Measurements from ENCODE around the gene POLE2.
A peak's percentile ranks its signal among the peaks of the same experiment; 100 is the strongest.

The POLE2 gene

DNA sequence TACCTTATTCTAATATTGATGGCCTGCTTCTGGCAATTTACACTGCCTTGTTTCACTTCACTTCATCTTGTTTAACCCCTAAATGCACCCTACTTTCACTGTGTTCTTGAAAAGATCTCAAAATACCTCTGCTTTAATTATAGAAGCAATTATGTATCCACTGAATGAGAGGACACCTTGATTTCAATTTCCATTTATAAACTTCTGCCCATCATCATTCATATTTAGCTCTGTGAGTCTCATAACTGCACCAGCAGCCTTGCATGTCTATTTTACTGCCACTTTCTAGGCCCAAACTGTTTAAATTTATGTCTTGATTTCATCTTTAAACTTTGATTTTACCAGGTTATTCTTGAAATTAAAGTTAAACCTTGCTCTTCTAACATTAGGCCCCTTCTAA lies 45.9 kb downstream of the POLE2 start:
- ATAC-seq (replicated peaks) (no peak), DNase-seq (no peak)
- peak overlapping the region; percentile 72 to 87 for H3K27ac Mint-ChIP-seq
- H3K27me3 Mint-ChIP-seq = no peaks in the 10 kb centered on the region
- H3K9me3 Mint-ChIP-seq = no peaks in the 10 kb centered on the region
- H3K4me1 Mint-ChIP-seq (ENCODE audit: low read depth in 2 of 2) = peaks cover 26 to 33% of the 10 kb centered on the region in 2 donors
- peaks cover 18% of the 10 kb centered on the region for H3K36me3 Mint-ChIP-seq (ENCODE audit: insufficient read depth)
- peak overlapping the region; percentile 3 to 15 for H3K4me3 Mint-ChIP-seq

DNA sequence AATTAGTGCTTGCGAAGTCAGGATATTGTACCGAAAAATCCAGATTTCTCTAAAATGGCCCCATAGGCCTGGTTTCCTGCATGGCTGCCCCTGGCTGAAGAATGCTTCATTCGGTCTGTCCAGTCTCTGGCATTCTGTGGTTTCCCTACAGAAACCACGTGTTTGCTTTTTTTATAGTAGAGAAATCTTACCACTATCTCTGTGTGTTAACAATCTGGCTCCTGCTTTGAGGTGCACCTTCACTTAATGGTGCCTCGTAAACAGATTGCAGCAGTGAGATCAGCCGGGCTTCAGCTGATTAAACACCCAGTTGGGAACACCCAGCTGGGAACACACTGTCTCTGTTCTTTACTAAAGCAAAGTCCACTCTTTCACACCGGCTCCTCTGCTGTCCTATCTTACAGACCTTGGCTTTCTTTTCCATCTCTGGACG lies 46.3 kb downstream of the POLE2 start:
- H3K4me3 Mint-ChIP-seq = peak overlapping the region; percentile 3 to 15
- peak overlapping the region; percentile 72 to 87 for H3K27ac Mint-ChIP-seq
- peaks cover 21% of the 10 kb centered on the region for H3K36me3 Mint-ChIP-seq (ENCODE audit: insufficient read depth)
- H3K4me1 Mint-ChIP-seq (ENCODE audit: low read depth in 2 of 2) = peaks cover 25 to 37% of the 10 kb centered on the region in 2 donors
- H3K27me3 Mint-ChIP-seq = no peaks in the 10 kb centered on the region
- no peak for DNase-seq
- no peak for ATAC-seq (replicated peaks)
- H3K9me3 Mint-ChIP-seq = no peaks in the 10 kb centered on the region

DNA sequence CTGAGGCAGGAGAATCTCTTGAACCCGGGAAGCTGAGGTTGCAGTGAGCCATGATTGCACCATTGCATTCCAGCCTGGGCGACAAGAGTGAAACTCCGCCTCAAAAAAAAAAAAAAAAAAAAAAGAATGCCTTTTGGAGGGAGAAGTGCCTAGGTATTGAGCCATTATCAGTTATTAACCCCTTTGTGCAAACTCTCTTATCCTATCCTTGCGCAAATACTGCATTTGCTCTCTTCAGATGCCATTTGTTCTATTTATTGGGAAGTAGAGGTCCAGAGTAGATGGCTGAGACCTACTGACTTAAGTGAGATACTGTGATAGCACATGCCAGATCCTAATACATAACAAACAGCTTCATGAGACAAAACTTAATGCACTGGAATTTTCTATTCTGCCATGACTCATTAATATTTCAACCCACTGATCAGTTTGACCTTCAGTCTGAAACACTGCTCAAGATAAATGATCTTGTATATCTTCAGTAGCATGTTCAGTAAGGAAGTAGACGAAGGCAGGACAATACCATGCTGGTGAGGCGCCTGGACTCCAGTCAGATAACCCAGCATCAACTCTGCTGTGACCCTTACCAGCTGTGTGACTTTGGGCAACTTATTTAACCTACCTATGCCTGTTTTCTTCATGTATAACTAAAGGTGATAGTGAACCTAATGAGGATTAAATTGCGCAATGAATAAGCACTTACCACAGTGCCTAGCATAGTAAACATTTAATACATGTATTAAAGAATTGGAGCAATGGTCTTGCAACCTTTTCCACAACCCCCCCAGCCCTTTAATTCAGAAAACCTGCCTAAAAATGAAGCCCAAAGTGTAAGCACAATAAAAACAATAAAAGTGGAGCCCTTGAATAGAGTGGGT lies 47.2 kb downstream of the POLE2 start:
- Mint-ChIP-seq H3K36me3 (ENCODE audit: insufficient read depth) (peaks cover 27% of the 10 kb centered on the region), H3K4me3 (no peak overlapping the region), H3K27ac (peak overlapping the region in 1 of 2 donors; percentile 87), H3K9me3 (no peaks in the 10 kb centered on the region), H3K4me1 (ENCODE audit: low read depth in 2 of 2) (peaks cover 30 to 40% of the 10 kb centered on the region in 2 donors), H3K27me3 (no peaks in the 10 kb centered on the region)
- DNase-seq = no peak
- no peak for ATAC-seq (replicated peaks)

DNA sequence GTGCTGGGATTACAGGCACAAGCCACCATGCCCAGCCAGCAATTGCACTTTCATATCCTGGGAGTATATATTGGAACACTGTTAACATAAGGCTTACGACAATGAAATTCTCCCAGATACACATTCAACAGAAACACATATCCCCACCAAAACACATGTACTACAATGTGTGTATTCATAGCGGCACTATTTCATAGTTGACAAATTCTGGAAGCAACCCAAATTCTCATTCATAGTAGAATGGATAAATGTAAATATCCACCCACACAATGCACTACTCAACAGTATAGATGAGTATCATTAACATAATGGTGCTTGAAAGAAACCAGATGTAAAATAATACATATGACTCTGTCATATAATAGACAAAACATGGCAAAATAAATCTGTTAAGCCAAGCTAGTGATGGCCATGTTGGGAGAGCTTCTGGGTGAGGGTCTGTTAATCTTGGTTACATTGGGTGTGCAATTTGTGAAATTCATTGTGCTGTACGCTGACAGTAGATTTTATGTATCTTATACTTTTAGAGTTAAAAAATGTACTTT lies 50.4 kb downstream of the POLE2 start:
- Mint-ChIP-seq H3K9me3 (no peaks in the 10 kb centered on the region), H3K36me3 (ENCODE audit: insufficient read depth) (peaks cover 54% of the 10 kb centered on the region), H3K4me1 (ENCODE audit: low read depth in 2 of 2) (peaks cover 42 to 55% of the 10 kb centered on the region in 2 donors), H3K4me3 (peak overlapping the region in 1 of 2 donors; percentile 95), H3K27ac (peak overlapping the region; percentile 6 to 99), H3K27me3 (no peaks in the 10 kb centered on the region)
- ATAC-seq (replicated peaks) (no peak), DNase-seq (no peak)

DNA sequence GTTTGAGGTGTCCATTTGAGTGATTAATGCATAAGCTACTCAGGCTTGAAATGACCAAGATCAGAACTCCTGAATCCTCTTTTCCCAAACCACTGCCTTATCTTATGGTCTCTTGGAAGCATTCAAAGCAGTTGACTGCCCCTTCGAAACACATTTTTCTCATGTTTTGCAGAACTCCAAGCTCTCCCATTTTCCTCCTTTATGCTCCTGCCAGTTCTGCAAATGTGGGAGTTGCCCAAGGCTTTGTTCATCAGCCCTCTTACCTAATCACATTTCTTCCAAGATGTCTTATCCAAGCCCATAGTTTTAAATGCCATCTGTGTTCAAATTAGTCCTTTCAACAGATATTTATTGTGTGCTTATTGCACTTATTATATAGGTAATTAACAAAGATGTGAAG lies 51.1 kb downstream of the POLE2 start:
- H3K27ac Mint-ChIP-seq = peak overlapping the region; percentile 6 to 99
- DNase-seq (no peak), ATAC-seq (replicated peaks) (no peak)
- H3K4me1 Mint-ChIP-seq (ENCODE audit: low read depth in 2 of 2) = peaks cover 38 to 50% of the 10 kb centered on the region in 2 donors
- peak overlapping the region in 1 of 2 donors; percentile 95 for H3K4me3 Mint-ChIP-seq
- H3K27me3 Mint-ChIP-seq = no peaks in the 10 kb centered on the region
- peaks cover 55% of the 10 kb centered on the region for H3K36me3 Mint-ChIP-seq (ENCODE audit: insufficient read depth)
- no peaks in the 10 kb centered on the region for H3K9me3 Mint-ChIP-seq

DNA sequence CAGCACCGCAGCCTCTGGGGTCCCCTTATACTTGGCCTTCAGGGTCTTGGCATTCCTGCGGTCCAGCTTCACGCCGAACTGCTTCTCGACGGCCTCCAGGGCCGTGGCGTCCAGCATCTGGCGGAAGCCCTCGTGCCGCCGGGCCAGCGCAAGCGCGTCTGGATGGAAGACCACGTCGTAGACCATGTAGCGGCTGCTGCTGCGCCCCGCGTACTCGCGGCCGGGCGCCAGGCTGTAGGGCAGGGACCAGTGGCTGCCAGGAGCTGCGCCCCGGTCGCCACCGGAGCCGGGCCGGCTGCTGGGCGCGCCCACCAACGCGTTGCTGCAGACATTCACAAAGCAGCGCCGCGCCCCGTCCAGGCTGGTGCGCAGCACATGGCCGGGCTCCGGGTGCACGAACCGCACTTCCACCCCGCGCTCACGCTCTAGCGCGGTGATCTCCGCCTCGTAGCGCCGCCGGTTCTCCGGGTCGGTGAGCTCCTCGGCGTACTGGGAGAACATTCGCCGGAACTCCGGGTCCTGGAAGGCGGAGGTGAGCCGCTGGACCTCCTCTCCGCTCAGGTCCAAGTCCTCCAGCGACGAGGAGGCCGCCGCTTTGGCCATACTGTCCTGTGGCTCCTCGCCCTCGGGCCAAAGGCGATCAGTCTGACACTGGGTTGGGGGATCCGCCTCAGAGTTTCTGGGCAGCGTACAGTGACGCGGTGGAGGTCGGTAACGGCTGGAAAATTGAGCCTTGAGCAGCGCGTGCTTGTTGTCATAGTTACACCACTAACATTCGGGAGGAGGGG lies 53.3 kb downstream of the POLE2 start, which contains the start of gene DNAAF2:
Gene DNAAF2 (minus strand): TSS at position 698 of the 788 bp plus-strand sequence. CDS start 95 bp downstream, at position 603.
- Mint-ChIP-seq H3K4me1 (ENCODE audit: low read depth in 2 of 2) (peaks cover 36 to 49% of the 10 kb centered on the region in 2 donors), H3K36me3 (ENCODE audit: insufficient read depth) (peaks cover 56% of the 10 kb centered on the region), H3K9me3 (no peaks in the 10 kb centered on the region), H3K4me3 (peak within 1 kb of the TSS; percentile 95 to 99), H3K27me3 (no peaks in the 10 kb centered on the region), H3K27ac (peak within 1 kb of the TSS; percentile 99)
- ATAC-seq (replicated peaks) = peak; percentile 47
- DNase-seq = peak; percentile 63 to 72 (median 65)

DNA sequence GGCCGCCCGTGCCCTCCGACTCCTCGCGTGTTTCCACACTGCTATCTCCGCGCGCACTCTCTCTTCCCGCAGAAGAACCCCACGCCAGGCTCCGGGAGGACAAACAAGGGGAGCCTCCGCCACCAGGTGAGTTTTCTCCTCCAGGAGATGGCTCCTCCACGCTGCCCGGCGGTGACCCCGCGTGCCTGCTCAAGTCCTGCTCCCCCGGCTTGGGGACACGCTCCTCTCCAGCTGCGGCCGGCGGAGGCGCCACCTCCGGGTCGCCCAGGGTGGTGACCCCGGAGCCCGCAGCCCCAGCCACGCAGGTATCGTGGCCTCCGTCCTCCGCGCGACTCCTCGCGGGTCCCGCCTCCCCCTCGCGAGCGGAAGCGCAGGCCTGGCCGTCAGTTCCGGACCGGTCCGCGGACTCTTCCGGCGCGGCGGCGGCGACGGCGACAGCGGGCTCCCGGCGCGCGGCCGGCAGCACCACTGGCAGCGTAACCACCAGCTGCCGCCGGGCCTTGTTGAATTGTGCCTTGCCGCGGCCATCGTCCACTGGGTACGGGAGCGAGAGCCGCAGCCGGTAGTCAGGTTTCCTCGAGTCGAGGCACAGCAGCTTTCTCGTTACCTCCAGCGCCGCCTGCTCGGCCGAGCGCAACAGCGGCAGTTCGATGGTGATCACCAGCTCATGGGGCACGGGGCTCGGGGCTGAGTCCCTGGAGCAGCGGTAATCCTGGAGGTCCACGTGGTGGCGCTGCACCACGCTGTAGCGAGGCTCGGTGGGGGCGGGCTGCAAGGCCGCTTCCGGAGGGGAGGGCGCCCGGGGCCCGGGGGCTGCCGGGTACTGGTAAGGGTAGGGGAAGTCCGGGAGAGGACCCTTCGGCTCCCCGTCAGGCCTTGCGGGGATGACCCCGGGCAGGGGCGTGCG lies 54.1 kb downstream of the POLE2 start:
- H3K27me3 Mint-ChIP-seq = no peaks in the 10 kb centered on the region
- ATAC-seq (replicated peaks) (peak; percentile 75), DNase-seq (peak; percentile 91 to 92 (median 91))
- H3K36me3 Mint-ChIP-seq (ENCODE audit: insufficient read depth) = peaks cover 53% of the 10 kb centered on the region
- peaks cover 34 to 47% of the 10 kb centered on the region in 2 donors for H3K4me1 Mint-ChIP-seq (ENCODE audit: low read depth in 2 of 2)
- H3K27ac Mint-ChIP-seq = peak overlapping the region; percentile 99
- peak overlapping the region; percentile 95 to 99 for H3K4me3 Mint-ChIP-seq
- H3K9me3 Mint-ChIP-seq = no peaks in the 10 kb centered on the region

DNA sequence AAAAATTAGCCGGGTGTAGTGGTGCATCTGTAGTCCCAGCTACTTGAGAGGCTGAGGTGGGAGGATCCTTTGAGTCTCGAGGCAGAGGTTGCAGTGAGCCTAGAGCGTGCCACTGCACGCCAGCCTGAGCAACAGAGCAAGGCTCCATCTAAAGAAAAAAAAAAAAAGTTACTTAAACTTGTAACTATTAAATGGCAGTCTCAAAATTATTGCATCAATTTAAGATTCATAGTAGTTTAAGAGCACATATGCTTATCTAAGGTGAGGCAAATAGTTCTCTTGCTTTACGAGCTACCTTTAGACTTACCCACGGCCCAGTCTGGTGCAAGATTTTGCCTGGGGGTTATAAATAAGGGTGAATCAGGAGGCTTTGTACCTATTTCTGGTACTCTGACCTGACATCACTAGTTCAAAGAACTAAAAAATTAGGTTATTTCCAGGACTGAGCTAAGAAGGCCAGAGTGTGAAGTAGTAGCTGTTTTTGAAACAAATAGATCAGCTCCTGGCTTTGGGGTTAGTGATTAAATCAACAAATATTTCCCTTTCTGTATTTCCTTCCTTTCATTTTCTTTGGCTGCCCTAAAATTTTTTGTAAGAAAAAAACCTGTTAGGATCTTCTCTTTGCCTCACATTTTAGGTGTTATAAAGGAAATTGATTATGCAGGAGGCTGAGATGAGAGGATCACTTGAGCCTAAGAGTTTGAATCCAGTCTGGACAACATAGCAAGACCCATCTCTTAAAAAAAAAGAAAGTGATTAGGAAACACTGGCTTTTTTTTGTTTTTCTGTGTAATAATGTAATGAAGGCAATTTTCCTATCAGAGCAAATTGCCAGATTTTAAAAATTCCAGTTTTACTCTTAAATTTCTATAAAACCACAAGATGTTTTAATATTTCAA lies 63.8 kb downstream of the POLE2 start:
- Mint-ChIP-seq H3K4me1 (ENCODE audit: low read depth in 2 of 2) (peaks cover 11 to 28% of the 10 kb centered on the region in 2 donors), H3K4me3 (peak overlapping the region; percentile 98), H3K9me3 (no peaks in the 10 kb centered on the region), H3K27ac (peak overlapping the region; percentile 89 to 100), H3K27me3 (no peaks in the 10 kb centered on the region), H3K36me3 (ENCODE audit: insufficient read depth) (peaks cover 55% of the 10 kb centered on the region)
- DNase-seq = peak in 1 of 3 experiments; percentile 9
- ATAC-seq (replicated peaks) = peak; percentile 14

DNA sequence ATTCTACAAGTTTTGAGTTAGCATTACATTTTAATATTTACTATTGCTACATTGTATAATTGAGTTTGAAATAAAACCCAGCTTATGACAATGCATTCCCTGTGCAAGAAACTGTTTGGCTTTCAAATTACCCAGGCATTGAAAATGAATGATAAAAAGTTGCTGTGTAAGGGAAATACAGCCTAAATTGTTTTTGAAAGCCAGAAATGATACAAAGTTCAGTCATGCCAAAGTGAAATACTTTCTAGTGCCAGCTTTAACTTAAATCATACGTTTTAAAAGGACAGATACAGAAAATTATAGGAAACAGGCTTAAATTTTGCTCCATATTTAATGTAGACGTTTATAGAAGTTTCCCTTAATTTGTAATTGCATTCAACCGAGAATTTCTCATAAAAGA lies 64.6 kb downstream of the POLE2 start:
- DNase-seq = no peak
- Mint-ChIP-seq H3K4me3 (peak overlapping the region; percentile 98), H3K27ac (peak overlapping the region; percentile 89 to 100), H3K9me3 (no peaks in the 10 kb centered on the region), H3K27me3 (no peaks in the 10 kb centered on the region), H3K4me1 (ENCODE audit: low read depth in 2 of 2) (peaks cover 16 to 36% of the 10 kb centered on the region in 2 donors), H3K36me3 (ENCODE audit: insufficient read depth) (peaks cover 63% of the 10 kb centered on the region)
- no peak for ATAC-seq (replicated peaks)

DNA sequence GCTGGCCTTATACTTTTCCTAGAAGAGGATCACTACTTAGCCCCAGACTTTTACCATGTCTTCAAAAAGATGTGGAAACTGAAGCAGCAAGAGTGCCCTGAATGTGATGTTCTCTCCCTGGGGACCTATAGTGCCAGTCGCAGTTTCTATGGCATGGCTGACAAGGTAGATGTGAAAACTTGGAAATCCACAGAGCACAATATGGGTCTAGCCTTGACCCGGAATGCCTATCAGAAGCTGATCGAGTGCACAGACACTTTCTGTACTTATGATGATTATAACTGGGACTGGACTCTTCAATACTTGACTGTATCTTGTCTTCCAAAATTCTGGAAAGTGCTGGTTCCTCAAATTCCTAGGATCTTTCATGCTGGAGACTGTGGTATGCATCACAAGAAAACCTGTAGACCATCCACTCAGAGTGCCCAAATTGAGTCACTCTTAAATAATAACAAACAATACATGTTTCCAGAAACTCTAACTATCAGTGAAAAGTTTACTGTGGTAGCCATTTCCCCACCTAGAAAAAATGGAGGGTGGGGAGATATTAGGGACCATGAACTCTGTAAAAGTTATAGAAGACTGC lies 65.9 kb downstream of the POLE2 start:
- Mint-ChIP-seq H3K27ac (peak overlapping the region; percentile 99 to 100), H3K4me1 (ENCODE audit: low read depth in 2 of 2) (peaks cover 22 to 42% of the 10 kb centered on the region in 2 donors), H3K27me3 (no peaks in the 10 kb centered on the region), H3K36me3 (ENCODE audit: insufficient read depth) (peaks cover 71% of the 10 kb centered on the region), H3K9me3 (no peaks in the 10 kb centered on the region), H3K4me3 (peak overlapping the region; percentile 98)
- DNase-seq (no peak), ATAC-seq (replicated peaks) (no peak)

DNA sequence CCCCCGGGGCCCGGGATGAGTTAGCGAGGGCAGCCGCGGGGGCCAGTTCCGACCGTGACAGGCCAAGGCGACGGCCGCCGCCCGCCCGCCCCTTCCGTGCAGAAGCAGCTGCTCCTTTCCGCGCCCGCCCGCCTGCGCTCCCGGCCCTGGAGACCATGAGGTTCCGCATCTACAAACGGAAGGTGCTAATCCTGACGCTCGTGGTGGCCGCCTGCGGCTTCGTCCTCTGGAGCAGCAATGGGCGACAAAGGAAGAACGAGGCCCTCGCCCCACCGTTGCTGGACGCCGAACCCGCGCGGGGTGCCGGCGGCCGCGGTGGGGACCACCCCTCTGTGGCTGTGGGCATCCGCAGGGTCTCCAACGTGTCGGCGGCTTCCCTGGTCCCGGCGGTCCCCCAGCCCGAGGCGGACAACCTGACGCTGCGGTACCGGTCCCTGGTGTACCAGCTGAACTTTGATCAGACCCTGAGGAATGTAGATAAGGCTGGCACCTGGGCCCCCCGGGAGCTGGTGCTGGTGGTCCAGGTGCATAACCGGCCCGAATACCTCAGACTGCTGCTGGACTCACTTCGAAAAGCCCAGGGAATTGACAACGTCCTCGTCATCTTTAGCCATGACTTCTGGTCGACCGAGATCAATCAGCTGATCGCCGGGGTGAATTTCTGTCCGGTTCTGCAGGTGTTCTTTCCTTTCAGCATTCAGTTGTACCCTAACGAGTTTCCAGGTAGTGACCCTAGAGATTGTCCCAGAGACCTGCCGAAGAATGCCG lies 66.7 kb downstream of the POLE2 start:
- peak in 1 of 3 experiments; percentile 48 for DNase-seq
- ATAC-seq (replicated peaks) = peak; percentile 7
- H3K9me3 Mint-ChIP-seq = no peaks in the 10 kb centered on the region

More for the DNA sequence above, 66.7 kb downstream of the POLE2 start:
- Mint-ChIP-seq H3K27ac (peak overlapping the region; percentile 99 to 100), H3K36me3 (ENCODE audit: insufficient read depth) (peaks cover 65% of the 10 kb centered on the region), H3K4me1 (ENCODE audit: low read depth in 2 of 2) (peaks cover 22 to 40% of the 10 kb centered on the region in 2 donors), H3K27me3 (no peaks in the 10 kb centered on the region), H3K4me3 (peak overlapping the region; percentile 98)
